Right kidney (tissue), 1 donor: ENCODE results near the gene SUSD3.

ENCODE experiments used
- DNase-seq: peaks from one replicate; pipeline ENCODE4 v3.0.0-alpha.2; 2016

SUSD3 gene

GRCh38 chr9:93028448-93029006 is 30.0 kb upstream of the SUSD3 start:
- no peak for DNase-seq

DNA sequence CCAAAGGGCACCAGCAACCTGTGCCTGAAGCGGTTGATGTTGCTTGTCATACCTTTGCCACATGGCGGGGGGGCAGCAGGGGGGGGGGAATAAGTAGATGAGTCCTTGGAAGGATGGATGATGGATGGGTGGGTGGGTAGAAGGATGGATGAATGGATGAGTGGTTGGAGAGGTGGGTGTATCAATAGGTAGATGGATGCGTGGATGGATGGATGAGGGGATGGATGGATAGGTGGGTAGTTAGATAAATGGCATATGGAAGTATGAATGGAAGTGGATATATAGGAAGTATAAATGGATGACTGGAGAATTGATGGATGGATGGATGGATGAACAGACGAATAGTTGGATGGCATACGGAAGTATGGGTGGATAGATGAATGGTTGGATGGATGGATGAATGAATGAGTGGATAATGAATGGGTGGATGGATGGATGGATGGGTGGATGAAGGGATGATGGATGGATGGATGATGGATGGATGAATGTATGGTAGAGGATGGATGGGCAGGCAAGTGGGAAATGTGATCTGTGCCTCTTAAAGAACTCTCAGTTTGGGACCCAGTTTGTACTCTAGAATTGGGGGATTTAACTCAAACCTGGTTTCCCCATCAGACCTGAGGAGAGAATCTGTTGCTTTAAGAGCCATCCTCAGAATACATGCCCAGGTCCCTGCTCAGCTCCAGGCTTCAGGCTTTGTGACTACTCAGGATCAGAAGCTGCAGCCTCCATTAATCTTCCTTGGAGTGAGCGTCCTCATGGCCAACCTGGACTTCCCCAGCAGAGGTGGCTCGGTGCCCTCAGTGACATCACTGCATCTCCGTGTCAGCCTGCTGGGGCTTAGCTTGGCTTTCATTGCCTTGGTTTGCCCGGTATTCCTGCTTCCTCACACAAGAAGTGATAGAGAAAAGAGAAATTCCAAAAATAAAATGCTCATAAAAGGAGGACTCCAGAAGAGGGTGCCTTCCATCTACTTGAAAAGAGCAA is 27.6 kb upstream of the SUSD3 start:
- no peak for DNase-seq

DNA sequence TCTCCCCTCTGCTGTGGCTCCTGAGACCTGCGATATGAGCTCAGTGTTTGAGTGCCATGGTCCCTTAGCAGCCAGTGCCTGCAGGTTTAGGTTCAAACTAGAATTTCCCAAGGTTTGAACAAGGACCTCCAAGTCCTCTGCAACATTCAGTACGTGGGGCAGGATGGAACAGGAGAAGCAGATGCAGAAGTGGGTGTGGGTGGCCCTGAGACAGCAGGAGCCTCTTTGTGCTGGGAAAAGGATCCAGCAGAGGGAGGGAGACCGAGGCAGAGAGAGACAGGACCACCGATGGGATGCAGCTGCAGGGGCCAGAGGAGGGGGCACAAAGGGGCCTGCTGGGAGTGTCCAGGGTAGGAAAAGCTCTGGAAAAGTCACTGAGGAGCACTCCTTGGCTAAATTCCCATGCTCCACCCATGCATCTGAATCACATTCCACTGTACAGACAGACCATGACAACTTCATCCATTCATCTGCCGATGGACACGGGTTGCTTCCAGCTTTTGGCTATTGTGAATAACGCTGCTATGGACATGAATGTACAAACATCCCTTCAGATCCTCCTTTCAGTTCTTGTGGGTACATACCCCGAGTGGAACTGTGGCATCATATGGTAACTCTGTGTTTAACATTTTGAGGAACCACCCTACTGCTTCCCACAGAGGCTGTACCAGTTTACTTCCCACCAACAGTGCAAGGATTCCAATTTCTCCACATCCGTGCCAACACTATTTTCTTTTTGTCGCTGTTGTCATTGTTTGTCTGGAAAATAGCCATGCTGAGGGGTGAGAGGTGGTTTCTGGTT is 26.7 kb upstream of the SUSD3 start:
- no peak for DNase-seq

- DNase-seq, result no peak
Measured at GRCh38 chr9:93032545-93032944, 26.0 kb upstream of the SUSD3 start.

DNA sequence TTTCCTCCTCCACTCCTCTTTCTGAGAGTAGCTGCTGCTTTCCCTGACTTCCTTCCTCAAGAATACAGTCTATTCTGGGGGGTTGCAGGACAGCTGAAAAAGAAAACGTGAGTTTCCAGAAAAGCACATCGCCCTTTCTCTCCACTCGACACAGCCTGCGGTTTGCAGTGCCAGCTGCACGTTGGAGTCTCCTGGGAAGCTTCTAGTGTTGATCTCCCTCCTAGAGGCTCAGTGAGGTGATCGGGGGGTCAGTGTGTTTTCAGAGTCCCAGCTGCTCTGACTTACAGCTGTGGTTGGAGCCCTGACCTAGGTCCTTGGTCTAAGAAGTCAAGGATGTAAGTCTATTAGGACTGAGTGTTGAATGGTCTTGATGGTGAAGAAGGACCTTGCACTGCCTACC is 25.0 kb upstream of the SUSD3 start:
- no peak for DNase-seq

DNA sequence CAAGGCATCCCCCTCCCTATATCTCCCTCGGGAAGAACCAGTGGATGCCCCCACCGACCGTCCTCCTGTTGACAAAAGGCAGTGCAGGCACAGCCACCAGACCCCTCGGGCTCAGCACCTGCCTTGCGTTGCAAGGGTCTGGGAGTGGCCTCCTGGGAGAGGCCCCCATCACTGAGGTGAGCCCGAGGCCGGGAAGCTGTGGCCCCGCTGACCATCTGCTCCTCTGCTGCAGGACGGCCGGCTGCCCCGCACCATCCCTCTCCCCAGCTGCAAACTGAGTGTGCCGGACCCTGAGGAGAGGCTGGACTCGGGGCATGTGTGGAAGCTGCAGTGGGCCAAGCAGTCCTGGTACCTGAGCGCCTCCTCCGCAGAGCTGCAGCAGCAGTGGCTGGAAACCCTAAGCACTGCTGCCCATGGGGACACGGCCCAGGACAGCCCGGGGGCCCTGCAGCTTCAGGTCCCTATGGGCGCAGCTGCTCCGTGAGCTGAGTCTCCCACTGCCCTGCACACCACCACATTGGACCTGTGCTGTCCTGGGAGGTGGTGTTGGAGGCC is 23.3 kb upstream of the SUSD3 start:
- no peak for DNase-seq

DNA sequence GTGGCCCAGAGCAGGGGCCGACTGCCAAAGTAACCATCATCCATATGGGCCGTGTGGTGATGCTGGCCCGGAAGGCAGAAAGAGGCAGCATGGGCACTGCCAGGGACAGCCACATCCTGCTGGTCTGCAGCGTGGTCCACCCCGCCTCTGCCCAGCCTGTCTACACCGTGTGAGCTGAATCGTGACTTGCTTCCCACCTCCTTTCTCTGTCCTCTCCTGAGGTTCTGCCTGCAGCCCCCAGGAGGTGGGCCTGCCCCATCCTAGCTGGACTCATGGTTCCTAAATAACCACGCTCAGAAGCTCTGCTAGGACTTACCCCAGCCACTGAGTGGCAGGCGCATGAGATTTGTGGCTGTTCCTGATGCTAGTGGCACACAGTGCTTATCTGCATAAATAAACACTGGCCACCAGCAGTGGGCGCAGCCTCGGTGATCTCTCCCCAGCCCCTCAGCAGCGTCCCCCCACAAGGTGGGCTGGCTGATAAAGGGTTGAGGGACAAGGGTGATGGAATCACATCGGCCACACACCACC is 22.6 kb upstream of the SUSD3 start:
- DNase-seq, result no peak

DNA sequence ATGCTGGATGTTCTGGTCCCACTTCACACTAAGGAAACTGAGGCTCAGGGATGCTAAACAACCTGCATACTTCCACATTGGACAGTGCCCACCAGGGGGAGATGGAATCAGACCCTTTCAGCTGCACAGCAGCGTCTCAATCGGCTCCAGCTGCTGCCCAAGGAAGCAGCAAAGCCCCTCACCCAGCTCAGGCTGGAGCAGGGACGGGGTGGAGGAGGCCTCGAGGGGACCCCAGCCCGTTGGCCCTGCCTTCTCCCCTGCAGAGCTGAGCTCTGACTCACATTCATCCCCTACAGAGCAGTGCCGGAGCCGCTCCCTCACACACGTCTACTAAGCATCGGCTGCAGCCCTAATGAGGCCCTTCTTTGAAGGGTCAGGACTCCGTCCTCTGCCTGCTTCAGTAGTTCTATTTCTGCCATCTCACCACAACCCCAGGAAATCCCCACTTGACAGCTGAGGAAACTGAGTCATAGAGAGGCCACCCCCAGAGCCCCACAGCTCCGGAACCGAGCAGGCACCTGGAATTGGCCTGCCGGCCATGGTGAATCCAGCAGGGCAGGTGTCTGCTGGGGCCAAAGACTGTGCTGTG is 21.5 kb upstream of the SUSD3 start:
- no peak for DNase-seq

- DNase-seq, result no peak
Measured at GRCh38 chr9:93037476-93037971, 21.0 kb upstream of the SUSD3 start.

GRCh38 chr9:93038918-93039317 is 19.6 kb upstream of the SUSD3 start:
- DNase-seq, result no peak

GRCh38 chr9:93039456-93039855 is 19.0 kb upstream of the SUSD3 start:
- no peak for DNase-seq

- no peak for DNase-seq
Measured at GRCh38 chr9:93039976-93040375, 18.5 kb upstream of the SUSD3 start.

GRCh38 chr9:93040409-93040808 is 18.1 kb upstream of the SUSD3 start:
- no peak for DNase-seq

DNA sequence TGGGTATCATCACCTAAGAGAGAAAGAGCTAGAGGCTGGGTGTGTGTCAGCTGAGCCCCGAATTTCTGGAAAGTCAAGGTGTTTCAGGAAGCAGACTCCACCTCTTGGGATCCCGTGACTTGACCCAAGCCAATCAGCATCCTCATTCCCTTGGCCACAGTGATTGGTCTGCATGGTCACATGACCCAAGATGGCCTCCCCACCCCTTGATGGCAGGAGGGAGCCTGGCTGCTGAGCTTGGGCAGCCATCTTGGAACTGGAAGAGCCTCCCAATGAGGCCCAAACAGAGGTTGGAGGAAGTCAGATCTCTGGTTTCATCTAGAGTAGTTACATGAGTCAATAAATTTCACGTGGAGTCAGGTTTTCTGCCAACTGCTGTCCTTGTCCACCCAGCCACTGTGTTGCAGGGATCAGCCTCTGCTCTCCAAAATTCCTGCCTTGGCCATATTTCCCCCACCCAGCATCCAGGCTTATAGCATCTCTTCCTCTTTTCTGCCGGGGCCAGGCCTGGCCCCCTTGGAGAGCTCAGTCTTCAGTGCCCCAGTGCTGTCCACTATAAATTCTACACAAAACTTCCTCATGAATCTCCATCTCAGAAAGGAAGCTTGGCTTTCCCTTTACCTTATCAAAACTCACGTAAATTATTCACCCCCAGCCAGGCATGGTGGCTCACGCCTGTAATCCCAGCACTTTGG is 17.2 kb upstream of the SUSD3 start:
- DNase-seq, result no peak

DNA sequence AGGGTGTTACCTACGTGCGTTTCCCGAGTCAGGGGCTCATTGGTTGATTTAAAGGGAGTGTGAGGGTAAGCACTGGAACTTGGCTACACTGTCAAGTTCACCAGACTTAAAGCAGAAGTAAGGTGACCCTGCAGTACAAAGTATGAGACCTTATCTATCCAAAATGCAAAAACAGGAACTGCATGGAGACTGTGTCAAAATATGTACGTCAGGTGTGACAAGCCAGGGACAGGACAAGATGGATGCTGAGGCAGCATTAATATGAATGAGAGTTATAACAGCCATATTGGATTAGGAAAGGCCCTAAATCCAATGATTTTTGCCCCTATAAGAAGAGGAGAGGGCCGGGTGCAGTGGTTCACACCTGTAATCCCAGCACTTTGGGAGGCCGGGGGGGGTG is 15.4 kb upstream of the SUSD3 start:
- DNase-seq, result no peak

- DNase-seq, result no peak
Measured at GRCh38 chr9:93045521-93045920, 13.0 kb upstream of the SUSD3 start.

DNA sequence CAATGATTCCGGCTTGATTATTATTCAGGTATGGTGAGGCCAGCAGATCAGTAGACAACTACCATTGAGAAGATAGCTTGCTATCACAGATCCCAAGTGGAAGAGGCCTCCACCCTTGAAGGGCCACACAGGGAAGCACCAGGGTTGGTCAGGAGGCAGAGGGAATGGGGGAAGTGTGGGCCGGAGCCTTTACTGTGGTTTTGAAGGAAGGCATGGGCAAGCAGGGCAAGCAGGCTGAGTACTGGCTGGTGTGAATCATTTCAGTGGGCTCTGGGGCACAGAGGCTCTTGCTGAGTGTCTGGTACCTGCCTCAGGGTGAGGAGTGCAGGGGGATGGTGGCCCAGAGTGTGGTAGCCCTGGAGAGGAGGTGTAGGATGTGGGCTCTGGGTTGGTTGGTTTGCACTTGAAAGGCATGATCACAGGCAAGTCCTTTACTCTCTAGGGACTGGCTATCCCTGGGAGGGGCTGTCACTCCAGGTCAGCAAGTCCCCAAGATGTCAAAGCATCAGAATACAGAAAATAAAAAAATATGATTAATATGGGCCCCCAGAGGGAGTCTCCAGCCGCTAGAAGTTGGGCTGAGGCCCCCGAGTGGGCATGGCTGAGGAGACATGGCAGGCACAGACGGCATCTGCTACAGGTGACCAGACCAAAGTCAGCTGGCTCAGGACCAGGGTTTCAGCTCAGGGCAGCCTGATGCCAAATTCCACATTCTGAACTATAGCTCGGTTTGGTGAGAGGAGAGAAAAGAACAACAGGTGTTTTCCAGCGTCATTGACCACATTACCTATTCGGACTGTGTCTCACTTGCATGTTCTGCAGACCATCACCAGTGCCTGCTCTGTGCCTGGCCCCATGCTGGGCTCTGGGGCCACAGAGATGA is 9.7 kb upstream of the SUSD3 start:
- DNase-seq, result no peak

- DNase-seq, result no peak
Measured at GRCh38 chr9:93049491-93049890, 9.0 kb upstream of the SUSD3 start.

- no peak for DNase-seq
Measured at GRCh38 chr9:93050231-93050630, 8.3 kb upstream of the SUSD3 start.

DNA sequence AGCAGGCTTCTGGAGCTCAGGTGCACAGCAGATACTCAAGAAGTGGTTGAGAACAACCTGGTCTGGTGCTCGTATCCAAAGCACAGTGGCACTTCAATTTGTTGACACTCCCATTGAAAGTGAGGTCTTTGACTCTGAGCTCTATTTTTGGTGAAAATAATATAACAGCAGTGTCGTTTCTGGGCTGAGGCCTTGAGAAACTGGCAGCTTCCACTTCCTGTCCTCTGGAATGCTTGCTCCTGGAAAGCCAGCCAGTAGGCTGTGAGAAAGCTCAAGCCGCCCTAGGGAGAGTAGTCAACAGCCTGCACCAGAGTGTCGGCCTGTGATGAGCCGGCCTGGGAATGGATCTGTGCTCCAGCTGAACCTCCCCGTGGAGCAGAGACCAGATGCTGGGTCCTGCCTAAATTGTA is 6.8 kb upstream of the SUSD3 start:
- no peak for DNase-seq
